Liver (tissue), 9 donors: Measurements from ENCODE around the gene DDX20. TPM values are rescaled to one million over a fixed set of nuclear protein-coding genes. Genes with fewer than 3 reads are reported as not detected.

Source experiments
- DNase-seq: peaks from one replicate; pipeline ENCODE4 v3.0.0-alpha.2; 2017; ENCODE audit warnings: low spot score
- H3K27ac ChIP-seq, 2 donors: one replicate each; pipeline ENCODE4 v1.7.0; 2013; ENCODE audit warnings: inconsistent platforms in 2 of 2, low read length in 2 of 2, control low read depth in 1 of 2, low read depth in 1 of 2, mild to moderate bottlenecking in 1 of 2
- H3K27me3 ChIP-seq, 4 donors: one replicate each; pipeline versions ENCODE4 v1.6.1 to v1.7.0; 2013; ENCODE audit warnings: low read length in 3 of 4, inconsistent platforms in 1 of 4, mild to moderate bottlenecking in 1 of 4, moderate library complexity in 1 of 4; ENCODE audit not compliant: control insufficient read depth in 4 of 4, insufficient read depth in 4 of 4
- H3K36me3 ChIP-seq, 4 donors: one replicate each; pipeline versions ENCODE4 v1.6.1 to v1.7.0; 2013; ENCODE audit warnings: low read length in 3 of 4, mild to moderate bottlenecking in 3 of 4, low read depth in 1 of 4, moderate library complexity in 1 of 4; ENCODE audit not compliant: control insufficient read depth in 4 of 4, insufficient read depth in 3 of 4
- H3K4me1 ChIP-seq, 4 donors: one replicate each; pipeline versions ENCODE4 v1.6.1 to v1.7.0; 2013; ENCODE audit warnings: low read length in 3 of 4, mild to moderate bottlenecking in 3 of 4, moderate library complexity in 1 of 4; ENCODE audit not compliant: control insufficient read depth in 4 of 4, insufficient read depth in 4 of 4
- H3K4me3 ChIP-seq, 3 donors: one replicate each; pipeline versions ENCODE4 v1.6.1 to v1.7.0; 2013; ENCODE audit warnings: low read length in 3 of 3, control low read depth in 1 of 3, low read depth in 1 of 3, mild to moderate bottlenecking in 1 of 3
- H3K9ac ChIP-seq, 2 donors: one replicate each; pipeline ENCODE4 v1.7.0; 2013; ENCODE audit warnings: low read length in 2 of 2, mild to moderate bottlenecking in 2 of 2, moderate library complexity in 2 of 2, control low read depth in 1 of 2, low read depth in 1 of 2
- H3K9me3 ChIP-seq, 4 donors: one replicate each; pipeline versions ENCODE4 v1.6.1 to v1.7.0; 2013; ENCODE audit warnings: low read length in 3 of 4; ENCODE audit not compliant: control insufficient read depth in 4 of 4
- ATF3 ChIP-seq: IDR thresholded peaks from 2 replicates; pipeline ENCODE4 v1.6.1; 2016; ENCODE audit warnings: antibody characterized with exemption
- CTCF ChIP-seq: fragments of 150-350 bp; IDR thresholded peaks from 2 replicates; pipeline ENCODE4 v1.5.1; 2017; ENCODE audit warnings: improper control_type of control experiment, low read depth, low read length; ENCODE audit not compliant: missing input control
- EGR1 ChIP-seq, 2 donors: IDR thresholded peaks; 2 replicates each; pipeline ENCODE4 v1.6.1; 2016 to 2018; ENCODE audit warnings: antibody characterized with exemption in 2 of 2, low read depth in 2 of 2
- FOXA1 ChIP-seq: IDR thresholded peaks from 2 replicates; pipeline ENCODE4 v1.6.1; 2016; ENCODE audit warnings: antibody characterized with exemption
- FOXA2 ChIP-seq: IDR thresholded peaks from 2 replicates; pipeline ENCODE4 v1.6.1; 2016; ENCODE audit warnings: antibody characterized with exemption
- GABPA ChIP-seq, 2 donors: IDR thresholded peaks in 1 of 2; conservative IDR thresholded peaks in 1 of 2; 2 replicates each; pipeline ENCODE4 v1.6.1; 2016; ENCODE audit warnings: antibody characterized with exemption in 2 of 2, mild to moderate bottlenecking in 1 of 2, moderate library complexity in 1 of 2
- HNF4A ChIP-seq, 2 donors: conservative IDR thresholded peaks; 2 replicates each; pipeline ENCODE4 v1.6.1; 2016; ENCODE audit warnings: antibody characterized with exemption in 2 of 2, mild to moderate bottlenecking in 2 of 2
- HNF4G ChIP-seq: IDR thresholded peaks from 2 replicates; pipeline ENCODE4 v1.6.1; 2016; ENCODE audit warnings: antibody characterized with exemption
- JUND ChIP-seq, 2 donors: IDR thresholded peaks; 2 replicates each; pipeline ENCODE4 v1.6.1; 2016; ENCODE audit warnings: antibody characterized with exemption in 2 of 2
- MAX ChIP-seq: IDR thresholded peaks from 2 replicates; pipeline ENCODE4 v1.6.1; 2016; ENCODE audit warnings: antibody characterized with exemption
- NR2F2 ChIP-seq: IDR thresholded peaks from 2 replicates; pipeline ENCODE4 v1.6.1; 2016; ENCODE audit warnings: antibody characterized with exemption
- RAD21 ChIP-seq, 2 donors: IDR thresholded peaks; 2 replicates each; pipeline ENCODE4 v1.6.1; 2016; ENCODE audit warnings: antibody characterized with exemption in 2 of 2, mild to moderate bottlenecking in 2 of 2
- REST ChIP-seq: IDR thresholded peaks from 2 replicates; pipeline ENCODE4 v1.6.1; 2016; ENCODE audit warnings: antibody characterized with exemption, mild to moderate bottlenecking
- RXRA ChIP-seq, 2 donors: IDR thresholded peaks; 2 replicates each; pipeline ENCODE4 v1.6.1; 2017 to 2018; ENCODE audit warnings: antibody characterized with exemption in 2 of 2, mild to moderate bottlenecking in 1 of 2
- SP1 ChIP-seq: IDR thresholded peaks from 2 replicates; pipeline ENCODE4 v1.6.1; 2018; ENCODE audit warnings: antibody characterized with exemption, mild to moderate bottlenecking
- TAF1 ChIP-seq: conservative IDR thresholded peaks from 2 replicates; pipeline ENCODE4 v1.6.1; 2016; ENCODE audit warnings: antibody characterized with exemption, mild to moderate bottlenecking
- ZBTB33 ChIP-seq: IDR thresholded peaks from 2 replicates; pipeline ENCODE4 v1.6.1; 2016; ENCODE audit warnings: antibody characterized with exemption
- WGBS: extraction: QIAGEN DNeasy Blood & Tissue Kit; methylation state at CpG from one replicate; pipeline ENCODE4 v1.1.7; 2013; 5-methylcytosine and 5-hydroxymethylcytosine counted together
- polyA plus RNA-seq, 2 donors: library from polyadenylated mRNA; stranded (reverse) in 1 of 2; unstranded in 1 of 2; fragments of 200-250 nt in 1 of 2; fragments of >200 nt in 1 of 2; fragmentation: Nextera tagmentation in 1 of 2; extraction: Ambion mirVana in 1 of 2; gene quantifications; one replicate each; pipeline versions ENCODE4 v1.2.1 to v1.2.3, GENCODE V29; 2013 to 2015
- total RNA-seq, 2 donors: library from RNA; depleted of rRNA; stranded (reverse); fragments of >200 nt; gene quantifications; one replicate each; pipeline ENCODE4 v1.2.3, GENCODE V29; 2014
- donor health status: healthy.
- donor health status: healthy.
- donor health status: healthy.
- donor health status: healthy.
- donor health status: healthy.

DDX20 gene
- total and polyA plus RNA-seq, 4 donors = 2.3 to 8.6 (median 4.6) TPM

- no peak for TF ChIP-seq FOXA1
- no peak for TF ChIP-seq MAX
- no peak for TF ChIP-seq RXRA (IDR thresholded peaks at IDR 0.05)
- no peak for TF ChIP-seq CTCF
- no peak for TF ChIP-seq HNF4G
- no peak for TF ChIP-seq ZBTB33
- TF ChIP-seq TAF1 = no peak
- TF ChIP-seq SP1 = no peak
- TF ChIP-seq JUND (IDR thresholded peaks at IDR 0.05) = no peak
- TF ChIP-seq EGR1 (IDR thresholded peaks at IDR 0.05; ENCODE audit: low read depth in 2 of 2) = no peak
- no peak for TF ChIP-seq FOXA2
- Histone ChIP-seq H3K27ac (no peak overlapping the region), H3K9ac (no peak overlapping the region), H3K36me3 (no peaks in the 10 kb centered on the region), H3K4me3 (no peak overlapping the region), H3K9me3 (no peaks in the 10 kb centered on the region), H3K4me1 (no peaks in the 10 kb centered on the region), H3K27me3 (no peaks in the 10 kb centered on the region)
- 92% methylated on average over 9 of the region's 9 CpGs for WGBS
- DNase-seq = no peak
Measured at GRCh38 chr1:111786669-111787207, 31.0 kb downstream of the DDX20 start.

- DNase-seq = no peak
- WGBS = 81% methylated on average over 5 of the region's 5 CpGs
Measured at GRCh38 chr1:111789142-111789541, 33.4 kb downstream of the DDX20 start.

More at GRCh38 chr1:111789142-111789541, 33.4 kb downstream of the DDX20 start:
- no peak overlapping the region for H3K9ac ChIP-seq
- H3K27ac ChIP-seq = no peak overlapping the region
- no peaks in the 10 kb centered on the region for H3K9me3 ChIP-seq
- H3K36me3 ChIP-seq = no peaks in the 10 kb centered on the region
- H3K4me3 ChIP-seq = no peak overlapping the region
- no peaks in the 10 kb centered on the region for H3K27me3 ChIP-seq
- no peaks in the 10 kb centered on the region for H3K4me1 ChIP-seq
- TF ChIP-seq ZBTB33 (no peak), RXRA (IDR thresholded peaks at IDR 0.05) (no peak), HNF4A (conservative IDR thresholded peaks at IDR 0.05) (no peak), GABPA (IDR thresholded peaks at IDR 0.05 in 1 of 2, conservative IDR thresholded peaks at IDR 0.05 in 1 of 2) (no peak), NR2F2 (no peak), TAF1 (no peak), HNF4G (no peak), FOXA1 (no peak), ATF3 (no peak), REST (no peak), CTCF (no peak), MAX (no peak), JUND (IDR thresholded peaks at IDR 0.05) (no peak), RAD21 (IDR thresholded peaks at IDR 0.05) (no peak), FOXA2 (no peak), SP1 (no peak)
